ENCODE data around the gene OR6K3.

DNA sequence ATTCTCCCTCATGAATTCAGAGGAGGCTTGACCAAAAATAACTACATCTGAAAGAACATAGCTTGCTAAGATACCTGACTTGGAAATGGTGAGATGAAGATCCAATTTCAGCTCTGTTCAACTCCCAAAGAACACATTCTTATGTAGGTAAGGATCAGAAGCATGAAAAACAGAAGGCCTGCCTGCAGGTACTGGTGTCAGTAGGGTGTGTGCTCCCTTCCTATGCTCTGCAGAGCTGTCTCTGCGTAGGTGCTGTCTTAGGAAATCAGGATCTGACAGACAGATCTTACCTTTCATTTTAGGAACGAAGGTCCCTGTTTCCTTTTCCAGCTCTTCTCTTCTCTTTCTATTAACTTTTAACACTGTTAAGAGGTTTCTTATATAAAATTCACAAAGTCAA lies 14.4 kb downstream of the OR6K3 start:
- TF ChIP-seq, protein P1, sequence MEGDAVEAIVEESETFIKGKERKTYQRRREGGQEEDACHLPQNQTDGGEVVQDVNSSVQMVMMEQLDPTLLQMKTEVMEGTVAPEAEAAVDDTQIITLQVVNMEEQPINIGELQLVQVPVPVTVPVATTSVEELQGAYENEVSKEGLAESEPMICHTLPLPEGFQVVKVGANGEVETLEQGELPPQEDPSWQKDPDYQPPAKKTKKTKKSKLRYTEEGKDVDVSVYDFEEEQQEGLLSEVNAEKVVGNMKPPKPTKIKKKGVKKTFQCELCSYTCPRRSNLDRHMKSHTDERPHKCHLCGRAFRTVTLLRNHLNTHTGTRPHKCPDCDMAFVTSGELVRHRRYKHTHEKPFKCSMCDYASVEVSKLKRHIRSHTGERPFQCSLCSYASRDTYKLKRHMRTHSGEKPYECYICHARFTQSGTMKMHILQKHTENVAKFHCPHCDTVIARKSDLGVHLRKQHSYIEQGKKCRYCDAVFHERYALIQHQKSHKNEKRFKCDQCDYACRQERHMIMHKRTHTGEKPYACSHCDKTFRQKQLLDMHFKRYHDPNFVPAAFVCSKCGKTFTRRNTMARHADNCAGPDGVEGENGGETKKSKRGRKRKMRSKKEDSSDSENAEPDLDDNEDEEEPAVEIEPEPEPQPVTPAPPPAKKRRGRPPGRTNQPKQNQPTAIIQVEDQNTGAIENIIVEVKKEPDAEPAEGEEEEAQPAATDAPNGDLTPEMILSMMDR (IDR thresholded peaks at IDR 0.05; ENCODE audit: low read length), result no peak
- TF ChIP-seq EZH2 (IDR thresholded peaks at IDR 0.05; ENCODE audit: borderline replicate concordance, low read length), result no peak
